CD4-positive, alpha-beta T cell treated with Interferon gamma for 1 hour (primary cell): ENCODE results near the gene MALRD1.

Experiments
- DNase-seq: peaks from one replicate; pipeline ENCODE4 v3.0.0-alpha.2; 2020

MALRD1 gene

DNA sequence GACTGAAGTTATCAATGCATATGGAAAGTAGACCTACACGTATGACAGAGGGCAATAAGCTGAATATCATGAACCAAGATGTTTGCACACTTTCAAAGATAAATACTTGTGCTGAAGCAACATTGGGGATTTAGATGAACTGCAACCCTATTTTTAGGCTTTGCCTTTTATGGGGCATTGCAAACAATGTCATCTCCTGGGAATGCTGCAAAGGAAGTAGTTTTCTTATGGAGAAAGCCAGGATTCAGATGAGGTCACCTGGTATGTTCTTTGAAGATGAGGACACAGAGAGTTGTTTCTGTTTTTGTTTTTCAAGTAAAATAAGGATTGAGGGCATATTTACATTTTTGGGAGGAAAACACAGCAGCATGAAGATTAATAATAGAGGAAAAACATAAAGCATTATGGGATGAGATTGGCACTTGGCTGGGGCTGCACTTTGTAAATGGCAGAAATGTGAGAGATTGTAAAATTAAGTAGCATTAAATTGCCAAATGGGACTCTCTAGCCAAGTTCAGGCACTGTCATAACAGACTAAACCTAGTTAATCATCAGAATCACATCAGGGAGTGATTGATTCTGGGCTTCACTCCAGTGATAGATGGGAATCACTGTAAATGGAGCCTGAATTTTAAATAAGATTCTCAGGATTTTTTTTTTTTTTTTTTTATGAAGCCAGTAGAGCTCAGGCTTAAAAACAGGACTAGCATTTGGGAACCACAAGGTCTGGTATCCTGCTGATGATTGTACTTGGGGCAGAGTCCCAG is 63.1 kb downstream of the MALRD1 start:
- DNase-seq, result no peak

DNA sequence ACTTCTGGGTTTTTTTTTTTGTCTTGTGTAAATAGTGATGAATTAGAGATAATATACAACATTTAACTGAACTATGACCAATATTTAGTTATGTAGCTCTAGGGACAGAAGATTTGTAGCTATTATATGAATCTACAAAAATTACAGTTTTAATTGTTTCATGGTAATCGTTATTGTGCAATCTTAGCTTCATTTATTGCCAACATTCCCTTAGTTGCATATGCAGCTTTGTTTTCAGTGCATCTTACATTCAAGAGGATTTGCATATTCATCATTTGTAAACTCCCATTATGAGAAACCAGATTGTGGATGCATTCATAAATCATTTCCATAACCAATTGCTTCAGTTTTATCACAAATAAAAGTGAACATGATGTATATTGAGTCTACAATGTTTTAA is 68.8 kb downstream of the MALRD1 start:
- DNase-seq, result no peak

DNA sequence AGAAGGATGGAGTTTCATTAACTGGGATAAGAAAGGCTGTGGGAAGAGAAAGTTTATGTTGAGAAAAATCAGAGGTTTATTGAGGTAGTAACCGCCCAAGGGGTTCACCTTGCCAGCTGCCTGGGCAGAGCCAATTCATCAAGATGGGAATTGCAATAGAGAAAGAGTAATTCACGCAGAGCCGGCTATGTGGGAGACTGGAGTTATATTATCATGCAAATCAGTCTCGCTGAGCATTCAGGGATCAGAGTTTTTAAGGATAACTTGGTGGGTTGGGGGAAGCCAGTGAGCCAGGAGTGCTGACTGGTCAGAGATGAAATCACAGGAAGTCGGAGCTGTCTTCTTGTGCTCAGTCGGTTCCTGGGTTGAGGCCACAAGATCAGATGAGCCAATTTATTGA is 70.6 kb downstream of the MALRD1 start:
- DNase-seq, result no peak

DNA sequence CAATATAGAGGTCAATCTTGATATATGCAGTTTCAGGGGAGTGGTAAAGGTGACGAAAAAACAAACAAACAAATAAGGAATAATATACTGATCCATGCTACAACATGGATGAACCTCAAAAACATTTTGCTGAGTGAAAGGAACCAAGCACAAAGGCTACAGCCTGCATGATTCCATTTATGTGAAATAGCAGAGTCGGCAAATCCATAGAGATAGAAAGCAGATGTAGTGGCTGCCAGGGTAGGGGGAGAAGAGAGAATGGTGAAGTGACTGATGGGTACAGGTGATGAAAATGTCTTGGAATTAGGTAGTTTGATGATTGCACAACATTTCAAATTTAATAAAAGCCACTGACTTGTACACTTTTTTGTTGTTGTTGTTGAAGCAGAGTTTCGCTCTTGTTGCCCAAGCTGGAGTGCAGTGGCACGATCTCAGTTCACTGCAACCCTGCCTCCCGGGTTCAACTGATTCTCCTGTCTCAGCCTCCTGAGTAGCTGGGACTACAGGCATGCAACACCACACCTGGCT is 71.8 kb downstream of the MALRD1 start:
- DNase-seq, result no peak

- no peak for DNase-seq
Observed at GRCh38 chr10:19133992-19134391, 85.4 kb downstream of the MALRD1 start.

DNA sequence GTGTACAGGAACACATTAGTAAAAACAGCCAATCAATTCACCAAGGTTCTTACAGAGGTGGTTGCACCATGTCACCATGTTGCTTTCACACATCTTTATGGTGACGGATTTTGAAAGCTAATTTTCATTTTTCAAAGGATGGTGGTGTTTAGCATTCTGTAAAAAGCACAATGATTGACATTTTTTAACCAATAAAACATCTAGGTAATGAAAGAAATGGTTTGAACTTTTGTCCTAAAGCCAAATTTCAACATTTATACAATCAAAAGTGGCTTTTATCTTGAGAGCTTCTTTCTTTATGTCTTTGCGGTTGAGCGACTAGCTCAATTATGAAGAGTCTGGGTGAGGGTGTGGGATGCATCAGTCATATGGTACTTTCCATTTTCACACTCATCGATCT is 94.4 kb downstream of the MALRD1 start:
- no peak for DNase-seq

DNA sequence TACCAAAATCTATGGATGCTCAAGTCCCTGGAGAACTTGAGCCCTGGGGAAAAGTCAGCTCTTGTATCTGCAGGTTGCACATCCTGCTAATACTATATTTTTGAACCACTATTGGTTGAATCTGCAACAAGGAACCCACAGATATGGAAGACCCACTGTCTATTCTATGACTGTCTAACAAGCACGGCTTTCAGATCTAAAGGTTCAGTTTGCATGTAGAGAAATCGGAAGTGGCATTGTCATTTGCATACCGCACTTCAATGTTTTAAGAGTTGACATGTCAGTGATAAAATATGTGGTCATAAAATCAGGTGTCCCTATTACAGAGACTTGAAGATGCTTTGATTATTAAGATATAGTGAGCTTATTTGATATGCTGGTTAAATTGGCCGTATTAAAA is 95.6 kb downstream of the MALRD1 start:
- DNase-seq, result no peak

GRCh38 chr10:19154375-19154774 is 105.8 kb downstream of the MALRD1 start:
- no peak for DNase-seq

DNA sequence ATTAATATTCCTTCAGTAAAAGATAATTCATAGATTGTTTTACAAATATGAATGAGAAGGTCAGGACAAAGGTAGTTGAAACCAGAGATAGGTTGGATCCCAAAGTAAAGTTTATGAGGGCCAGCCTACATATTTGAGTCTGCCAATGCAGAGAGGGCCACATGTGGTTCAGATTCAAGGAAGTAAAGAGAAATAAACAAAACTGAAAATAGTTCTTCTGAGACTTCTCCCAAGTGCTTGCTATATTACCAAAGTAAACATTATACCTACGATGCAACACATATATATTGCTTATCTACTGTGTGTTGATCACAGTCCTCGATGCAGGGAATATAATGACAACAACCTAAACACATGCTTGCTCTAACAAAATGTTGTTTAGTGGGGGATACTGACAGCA is 109.8 kb downstream of the MALRD1 start:
- DNase-seq, result no peak

DNA sequence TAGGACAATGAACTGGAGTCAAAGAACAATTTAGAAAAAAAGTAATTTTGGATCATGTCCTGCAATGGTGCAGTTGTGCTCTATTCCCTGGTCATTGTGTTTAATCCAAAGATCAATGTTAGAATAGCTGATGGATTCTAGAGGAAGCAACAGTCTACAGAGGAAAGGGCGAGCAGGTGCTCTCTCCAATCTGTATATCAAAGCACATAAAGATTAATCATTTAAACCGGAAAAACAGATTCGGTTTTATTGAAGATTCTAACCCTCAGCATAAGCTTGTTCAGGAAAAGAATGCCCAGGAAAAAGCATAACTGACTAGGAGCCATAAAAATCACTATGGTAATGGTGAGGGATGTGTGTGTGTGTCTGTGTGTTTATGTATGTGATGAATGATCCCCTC is 110.3 kb downstream of the MALRD1 start:
- no peak for DNase-seq

DNA sequence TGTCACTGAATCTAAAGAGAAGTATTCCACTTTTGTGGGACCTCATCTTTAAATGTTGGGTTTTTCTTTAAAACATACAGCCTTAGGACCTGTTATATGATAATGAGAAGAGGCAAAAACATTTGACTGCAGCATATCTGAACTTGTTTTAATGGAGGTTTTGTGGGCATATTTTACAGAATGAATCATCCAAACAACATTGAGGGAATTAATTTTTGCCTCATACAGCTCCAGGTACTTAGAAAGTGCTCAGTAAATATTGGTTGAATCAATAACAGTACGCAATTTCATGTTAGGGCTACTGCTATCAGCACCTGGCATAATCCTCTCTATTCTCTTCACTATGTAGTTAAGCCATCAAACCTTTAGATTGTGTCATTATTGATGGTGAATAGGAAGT is 115.9 kb downstream of the MALRD1 start:
- no peak for DNase-seq

DNA sequence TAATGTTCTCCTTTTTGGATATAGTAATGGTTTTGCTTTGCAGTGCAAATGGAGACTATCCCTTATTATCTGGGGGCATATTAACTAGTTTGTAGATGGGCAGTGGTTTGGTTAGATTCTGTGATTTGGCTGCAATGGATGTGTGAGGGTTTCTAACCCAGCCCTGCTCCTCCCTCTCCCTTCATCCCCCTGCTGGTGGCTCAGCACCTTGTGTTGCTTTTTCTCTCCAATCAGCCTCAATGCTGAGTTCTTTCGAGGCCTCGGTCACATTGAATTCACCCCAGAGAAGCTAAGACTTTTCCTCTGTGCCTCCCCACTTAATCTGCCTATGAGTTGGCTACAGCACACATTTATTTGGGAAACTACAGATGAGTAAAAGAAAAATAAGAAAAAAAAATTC is 120.0 kb downstream of the MALRD1 start:
- DNase-seq, result no peak

GRCh38 chr10:19169041-19169440 is 120.4 kb downstream of the MALRD1 start:
- DNase-seq, result no peak

DNA sequence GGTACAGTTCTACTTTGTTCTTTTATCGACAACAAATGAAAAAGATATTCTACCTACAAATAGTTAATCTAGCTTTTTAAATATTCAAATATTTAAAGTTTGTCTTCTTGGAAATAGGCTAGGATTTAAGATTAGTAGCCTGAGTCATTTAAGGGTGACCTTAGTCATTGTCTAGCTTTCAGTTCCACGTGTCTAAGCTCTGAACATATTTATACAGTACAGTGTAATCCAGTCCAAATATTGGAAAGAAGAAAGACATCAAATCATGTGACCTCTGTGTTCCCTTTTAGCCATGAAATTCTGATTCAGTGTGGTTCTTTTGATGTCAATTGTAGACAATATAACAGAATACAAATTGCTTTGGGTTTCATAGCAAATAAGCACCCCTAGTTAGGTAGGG is 121.1 kb downstream of the MALRD1 start:
- no peak for DNase-seq

- DNase-seq, result no peak
Observed at GRCh38 chr10:19178675-19179074, 130.1 kb downstream of the MALRD1 start.

DNA sequence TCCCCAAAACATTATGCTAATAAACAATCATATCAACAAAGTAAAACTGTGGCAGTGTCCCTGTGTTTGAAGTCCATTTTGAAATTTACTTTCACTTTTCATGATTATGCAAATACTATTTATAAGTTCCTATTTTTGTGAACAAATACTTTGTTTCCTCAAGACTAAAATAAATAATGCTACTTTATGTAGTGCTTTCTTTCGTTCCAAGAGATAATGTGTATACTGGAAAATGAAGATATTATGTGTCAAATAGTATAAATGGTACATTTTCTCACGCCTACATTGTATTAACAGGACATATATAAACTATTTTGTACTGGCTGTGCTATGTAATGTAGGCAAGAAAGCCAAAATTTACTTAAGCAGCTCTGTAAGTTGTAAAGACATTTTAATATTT is 136.3 kb downstream of the MALRD1 start:
- DNase-seq, result no peak

DNA sequence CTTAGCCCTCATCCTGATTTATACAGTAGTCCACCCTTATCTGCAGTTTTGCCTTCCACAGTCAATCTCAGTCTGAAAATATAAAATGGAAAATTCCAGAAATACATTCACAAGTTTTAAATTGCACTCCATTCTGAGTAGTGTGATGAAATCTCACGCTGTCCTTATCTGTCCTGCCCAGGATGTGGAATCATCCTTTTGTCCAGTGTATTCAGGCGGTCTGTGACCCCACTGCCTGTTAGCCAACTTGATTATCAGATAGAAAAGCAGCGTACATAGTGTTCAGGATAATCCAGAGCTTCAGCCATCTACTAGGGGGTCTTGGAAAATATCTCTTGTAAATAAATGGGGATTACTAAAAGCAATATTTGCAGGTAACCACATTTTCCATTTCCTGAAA is 146.3 kb downstream of the MALRD1 start:
- no peak for DNase-seq

DNA sequence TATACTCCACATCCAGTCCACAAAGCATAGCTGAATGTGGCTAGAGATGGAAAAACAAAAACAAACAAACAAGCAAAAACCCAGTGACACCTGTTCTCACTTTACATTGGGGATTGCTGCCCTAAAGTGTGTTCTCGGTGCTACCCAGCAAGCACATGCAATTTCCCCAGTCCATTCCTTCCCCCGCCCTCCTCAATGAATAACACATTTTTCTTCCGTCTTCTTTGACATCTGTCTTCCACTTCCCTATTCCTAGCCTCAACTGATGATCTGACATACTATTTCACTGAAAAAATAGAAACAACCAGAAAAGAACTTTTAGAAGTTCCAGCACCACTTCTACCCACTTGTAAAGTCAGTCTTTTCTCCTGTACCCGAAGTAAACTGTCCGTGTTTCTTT is 147.1 kb downstream of the MALRD1 start:
- no peak for DNase-seq

DNA sequence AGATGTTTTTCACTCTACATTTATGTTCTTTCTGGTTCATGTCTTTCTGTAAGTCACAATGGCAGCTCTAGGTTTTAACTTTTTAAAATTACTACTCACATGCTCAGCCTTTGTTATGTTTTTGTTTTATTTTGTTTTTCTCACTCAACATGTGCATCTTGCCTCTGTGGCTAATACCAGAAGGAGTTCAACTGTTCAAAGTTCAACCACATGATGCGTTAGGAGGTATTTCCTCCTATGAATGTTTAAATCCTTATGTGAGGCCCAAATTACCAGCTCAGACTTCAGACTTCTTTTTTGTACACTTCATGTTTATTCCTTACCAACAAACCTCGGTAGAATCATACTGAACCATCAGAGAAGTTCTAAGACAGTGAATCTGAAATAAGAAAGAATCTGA is 151.6 kb downstream of the MALRD1 start:
- no peak for DNase-seq

DNA sequence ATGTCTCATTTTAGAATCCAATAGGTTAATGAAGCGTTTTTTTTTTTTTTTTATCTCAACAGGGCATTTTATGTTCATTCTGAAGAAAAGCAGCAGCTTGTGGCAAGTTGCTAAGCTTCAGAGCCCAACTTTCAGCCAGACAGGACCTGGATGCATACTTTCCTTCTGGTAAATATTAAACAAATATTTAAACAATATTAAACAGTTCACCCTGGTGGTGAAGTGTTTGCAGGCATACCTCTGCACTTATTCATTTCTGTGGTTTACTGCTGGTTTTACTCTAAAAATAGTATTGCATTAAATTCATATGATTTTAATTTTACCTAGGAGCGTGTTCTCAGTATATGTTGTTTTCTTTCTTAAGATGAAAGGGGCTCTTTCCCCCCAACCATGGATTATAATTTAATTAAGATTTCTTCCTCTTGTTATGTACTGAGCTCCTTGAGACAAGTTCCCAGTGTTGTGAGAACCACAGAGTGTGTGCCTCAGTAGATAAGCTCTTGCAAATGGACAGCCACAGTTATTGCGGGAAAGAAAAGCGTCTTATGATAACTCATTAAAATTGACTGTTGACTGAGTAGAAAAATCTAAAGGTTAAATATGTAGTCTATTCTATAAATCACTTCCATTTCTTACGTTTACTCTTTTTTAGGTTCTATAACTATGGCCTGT is 155.8 kb downstream of the MALRD1 start:
- no peak for DNase-seq

GRCh38 chr10:19209319-19209718 is 160.7 kb downstream of the MALRD1 start:
- no peak for DNase-seq

GRCh38 chr10:19212590-19212989 is 164.0 kb downstream of the MALRD1 start:
- DNase-seq, result no peak

DNA sequence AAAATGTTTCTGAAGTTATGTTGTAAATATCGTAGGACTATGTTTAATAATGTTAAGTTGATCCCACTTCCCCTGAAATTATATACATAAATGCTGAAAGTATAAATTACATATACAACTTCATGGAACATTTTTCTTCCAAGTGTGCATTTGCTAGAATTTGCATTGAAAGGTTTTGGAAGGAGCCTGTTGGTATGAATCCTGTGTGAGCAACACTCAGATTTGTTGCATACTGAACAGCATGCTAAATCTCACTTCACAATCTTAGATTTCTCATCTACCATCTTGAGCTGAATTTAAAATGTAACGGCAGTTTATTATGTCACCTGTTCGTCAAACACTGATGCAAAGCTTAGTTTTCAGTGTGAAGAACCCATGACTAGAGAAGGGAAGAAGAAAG is 172.6 kb downstream of the MALRD1 start:
- DNase-seq, result no peak

GRCh38 chr10:19226025-19226424 is 177.4 kb downstream of the MALRD1 start:
- no peak for DNase-seq

- DNase-seq, result no peak
Observed at GRCh38 chr10:19231034-19231433, 182.4 kb downstream of the MALRD1 start.
